ENCODE results near the gene MX1.

GRCh38 chr21:41410361-41410760 lies 15.7 kb upstream of the MX1 start:
- TF ChIP-seq CTCF (conservative IDR thresholded peaks at IDR 0.05): no peak
- no peak for TF ChIP-seq ZFX (IDR thresholded peaks at IDR 0.05)

Measured in C4-2B (cell line).